NCI-H1436 (cell line): Measurements from ENCODE around the gene DDX49.
"Not testable (repeated sequence)": the region's sequence is repeated elsewhere in the genome, so short reads cannot be mapped to it uniquely, and the experiment has no call there.

Experiments used
- DNase-seq: peaks from one replicate; lab custom pipeline; 2025; lab: John Stamatoyannopoulos, UW

Gene DDX49

DNA sequence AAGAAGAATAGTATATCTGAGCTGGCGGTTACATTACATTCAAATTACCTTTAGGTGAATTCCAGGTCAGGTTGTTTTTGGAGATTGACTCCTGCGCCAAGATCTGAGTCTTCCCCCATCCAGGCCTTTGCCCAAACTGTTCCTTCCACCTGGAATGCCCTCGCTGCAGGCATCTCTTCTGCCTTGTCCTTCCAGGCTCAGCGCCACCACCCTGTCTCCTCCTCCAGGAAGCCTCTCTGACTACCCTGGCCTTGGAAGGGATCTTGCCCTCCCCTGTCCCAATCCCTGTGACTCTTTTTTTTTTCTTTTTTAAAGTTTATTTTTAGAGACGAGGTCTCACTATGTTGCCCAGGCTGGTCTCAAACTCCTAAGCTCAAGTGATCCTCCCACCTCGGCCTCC is 23.2 kb downstream of the DDX49 start:
- DNase-seq, result no peak

DNA sequence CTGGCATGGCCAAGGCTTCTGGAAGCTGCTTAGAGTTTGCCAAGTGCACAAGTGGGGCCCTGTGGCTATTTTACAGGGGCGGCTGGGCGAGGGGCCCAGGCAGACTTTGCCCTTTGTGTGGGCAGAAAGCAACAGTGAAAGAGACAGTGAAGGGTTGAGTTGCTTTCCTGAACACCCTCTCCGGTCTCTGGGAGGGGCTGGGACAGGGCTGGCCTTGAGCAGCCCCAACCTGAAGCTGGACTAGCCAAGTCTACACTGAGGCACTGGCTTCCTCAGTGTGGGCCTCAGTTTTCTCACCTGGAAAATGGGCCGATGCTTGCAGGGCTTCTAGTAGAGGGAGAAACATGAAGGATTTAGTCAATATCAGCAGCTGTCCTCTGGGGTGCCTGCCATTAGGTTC is 23.9 kb downstream of the DDX49 start:
- DNase-seq, result no peak

DNA sequence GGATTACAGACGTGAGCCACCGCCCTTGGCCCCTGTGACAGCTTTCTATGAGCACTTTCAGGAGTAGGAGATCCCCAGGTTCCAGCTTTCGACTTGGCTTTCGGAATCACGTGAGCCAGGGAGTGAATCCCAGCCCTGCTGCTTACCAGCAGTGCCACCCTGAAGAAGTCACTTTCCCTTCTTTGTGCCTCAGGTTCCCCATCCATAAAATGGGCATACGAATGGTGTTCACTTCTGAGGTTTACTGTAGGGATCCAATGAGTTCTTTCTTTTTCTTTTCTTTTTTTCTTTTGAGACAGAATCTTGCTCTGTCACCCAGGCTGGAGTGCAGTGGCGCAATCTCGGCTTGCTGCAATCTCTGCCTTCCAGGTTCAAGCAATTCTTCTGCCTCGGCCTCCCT is 25.8 kb downstream of the DDX49 start:
- no peak for DNase-seq

DNA sequence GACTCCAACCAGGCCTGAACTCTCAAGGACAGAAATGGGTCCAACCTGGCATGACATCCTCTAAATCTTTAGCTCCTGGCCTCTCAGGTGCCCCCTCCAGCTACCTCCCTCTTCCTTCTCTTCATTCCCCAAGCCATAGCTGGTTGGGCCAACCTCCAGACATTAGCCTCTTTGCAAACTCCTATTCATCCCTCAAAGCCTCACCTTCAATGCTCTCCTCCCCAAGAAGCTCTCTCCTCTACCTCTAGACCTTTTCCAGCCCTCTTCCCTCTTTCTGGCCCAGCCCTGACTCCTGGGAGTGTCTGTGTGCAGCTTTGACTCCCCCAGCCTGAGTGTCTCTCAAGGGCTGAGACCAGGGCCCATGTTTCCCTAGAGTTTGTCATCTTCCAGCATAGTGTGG is 26.8 kb downstream of the DDX49 start:
- DNase-seq, result no peak

DNA sequence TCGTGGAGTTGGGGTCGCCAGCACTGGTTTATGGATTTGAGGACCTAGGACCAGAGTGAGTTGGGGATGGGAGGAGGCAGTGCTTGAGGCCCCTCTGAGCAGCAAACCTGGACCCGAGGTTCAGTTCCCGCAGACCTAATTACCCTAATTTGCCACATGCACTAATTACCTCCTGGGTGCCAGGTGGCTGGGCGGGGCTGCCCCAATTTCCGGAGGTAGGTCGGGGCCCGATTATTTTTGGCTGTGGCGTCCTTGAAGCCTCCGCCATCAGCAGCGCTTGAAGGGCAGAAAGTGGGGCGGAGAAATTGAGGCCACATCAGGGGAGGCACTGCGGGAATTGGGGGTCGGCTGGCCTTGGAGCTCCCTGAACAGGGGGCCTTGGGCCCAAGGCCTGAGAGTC is 27.4 kb downstream of the DDX49 start:
- DNase-seq, result peak; percentile 52

DNA sequence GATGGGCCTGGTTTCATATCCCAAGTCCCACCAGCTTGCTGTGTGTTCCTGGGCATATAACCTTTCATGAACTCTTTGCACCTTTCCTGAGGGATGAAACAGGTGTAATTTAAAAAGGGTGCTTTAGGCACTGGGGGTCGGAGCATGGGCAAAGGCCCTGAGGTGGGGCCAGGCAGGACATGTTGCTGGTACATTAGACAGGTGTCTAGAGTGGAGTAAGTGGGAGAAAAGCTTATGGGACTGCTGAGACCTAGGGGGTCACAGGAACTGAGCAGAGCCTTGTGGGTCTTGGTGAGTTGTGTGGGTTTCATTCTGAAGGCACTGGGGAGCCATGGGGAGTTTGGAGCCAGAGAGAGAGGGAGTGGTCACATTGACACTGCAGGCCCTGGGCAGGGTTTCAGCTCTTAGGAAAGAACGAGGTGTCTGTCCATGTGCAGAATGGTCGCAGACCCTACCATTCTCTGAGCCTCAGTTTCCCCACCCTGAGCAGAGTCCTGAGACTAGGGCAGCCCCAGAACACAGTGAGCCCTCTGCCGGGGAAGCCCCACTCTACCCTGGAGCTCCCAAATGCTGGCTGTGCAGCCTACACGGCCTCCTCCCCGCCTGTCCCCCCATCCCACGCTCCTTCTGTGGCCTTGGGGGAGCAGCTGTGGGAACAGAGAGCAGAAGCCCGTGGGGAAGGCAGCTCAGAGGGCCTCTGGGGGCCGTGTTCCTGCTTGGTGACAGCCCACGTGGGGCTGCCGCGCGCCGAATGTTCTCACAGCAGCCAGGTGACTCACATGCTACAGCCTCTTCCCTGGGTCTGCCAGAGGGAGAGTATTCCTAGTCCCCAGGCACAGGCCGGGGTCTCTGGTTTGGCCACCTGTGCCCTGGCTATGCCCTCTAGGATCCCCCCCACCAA is 28.8 kb downstream of the DDX49 start:
- DNase-seq, result no peak

DNA sequence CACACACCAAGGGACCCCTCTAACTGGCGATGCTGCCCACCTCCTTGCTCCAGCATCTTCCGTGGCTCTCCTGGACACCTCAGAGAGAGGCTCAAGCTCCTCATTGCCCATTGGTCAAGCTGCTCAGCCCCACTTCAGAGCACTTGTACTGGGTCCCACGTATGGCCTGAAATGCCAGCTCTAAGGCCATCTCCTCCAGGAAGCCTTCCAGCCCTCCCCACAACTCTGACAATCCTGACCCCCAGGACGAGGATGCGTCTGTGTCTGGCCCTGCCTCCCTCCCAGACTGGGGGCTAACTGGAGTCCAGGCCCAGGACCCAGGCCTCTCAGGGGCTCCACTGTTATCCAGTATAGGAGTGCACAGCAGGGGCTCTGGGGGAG is 29.5 kb downstream of the DDX49 start:
- DNase-seq, result no peak

DNA sequence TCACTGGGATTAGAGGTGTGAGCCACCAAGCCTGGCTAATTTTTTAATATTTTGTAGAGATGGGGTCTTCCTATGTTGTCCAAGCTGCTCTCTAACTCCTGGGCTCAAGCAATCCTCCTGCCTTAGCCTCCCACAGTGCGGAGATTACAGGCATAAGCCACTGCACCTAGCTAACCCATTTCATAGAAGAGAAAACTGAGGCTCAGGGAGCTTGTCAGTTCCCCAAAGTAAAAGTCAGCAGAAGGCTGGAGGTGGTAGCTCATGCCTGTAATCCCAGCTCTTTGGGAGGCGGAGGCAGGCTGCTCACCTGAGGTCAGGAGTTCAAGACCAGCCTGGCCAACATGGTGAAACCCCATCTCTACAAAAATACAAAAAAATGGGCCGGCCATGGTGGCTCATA is 30.3 kb downstream of the DDX49 start:
- no peak for DNase-seq

DNA sequence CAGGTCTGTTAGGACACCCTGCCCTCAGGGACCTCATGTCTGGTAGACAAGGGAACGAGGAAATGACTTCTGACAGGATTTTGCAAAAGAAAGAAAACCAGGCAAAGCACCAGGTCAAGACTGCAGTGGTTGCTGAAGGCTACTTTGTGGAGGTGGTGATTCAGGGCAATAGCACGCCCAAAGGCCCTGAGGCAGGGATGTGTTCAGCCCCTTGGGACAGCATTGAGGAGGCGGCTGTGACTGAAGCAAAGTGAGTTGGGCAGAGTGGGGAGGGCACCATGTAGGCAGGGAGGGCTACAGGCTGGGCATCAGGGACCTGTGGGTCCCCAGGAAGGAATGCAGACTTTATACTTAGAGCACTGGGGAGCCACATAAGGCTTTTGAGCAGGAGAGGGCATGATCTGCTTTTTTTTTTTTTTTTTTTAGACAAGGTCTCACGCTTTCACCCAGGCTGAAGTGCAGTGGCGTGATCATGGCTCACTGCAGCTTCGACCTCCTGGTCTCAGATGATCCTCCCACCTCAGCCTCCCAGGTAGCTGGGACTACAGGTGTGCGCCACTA is 32.3 kb downstream of the DDX49 start:
- DNase-seq, result no peak

DNA sequence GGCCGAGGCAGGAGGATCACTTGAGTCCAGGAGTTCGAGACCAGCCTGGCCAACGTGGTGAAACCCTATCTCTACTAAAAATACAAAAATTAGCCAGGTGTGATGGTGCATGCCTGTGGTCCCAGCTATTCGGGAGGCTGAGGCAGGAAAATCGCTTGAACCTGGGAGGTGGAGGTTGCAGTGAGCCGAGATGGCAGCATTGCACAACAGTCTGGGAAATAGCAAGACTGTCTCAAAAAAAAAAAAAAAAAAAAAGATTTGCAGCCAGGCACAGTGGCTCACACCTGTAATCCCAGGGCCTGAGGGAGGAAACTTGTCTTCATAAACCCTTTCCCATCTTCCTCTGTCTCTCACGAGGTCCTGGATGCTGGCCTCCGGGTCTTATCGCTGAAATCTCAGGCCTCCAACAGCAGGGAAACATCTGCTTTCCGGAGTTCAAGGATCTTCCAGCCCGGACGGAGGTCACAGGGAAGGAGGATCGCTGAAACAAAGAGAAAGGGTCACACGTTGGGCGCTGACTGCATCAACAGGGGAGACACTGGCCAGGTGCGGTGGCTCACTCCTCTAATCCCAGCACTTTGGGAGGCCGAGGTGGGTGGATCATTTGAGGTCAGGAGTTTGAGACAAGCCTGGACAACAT is 33.0 kb downstream of the DDX49 start:
- DNase-seq, result not testable (repeated sequence)

DNA sequence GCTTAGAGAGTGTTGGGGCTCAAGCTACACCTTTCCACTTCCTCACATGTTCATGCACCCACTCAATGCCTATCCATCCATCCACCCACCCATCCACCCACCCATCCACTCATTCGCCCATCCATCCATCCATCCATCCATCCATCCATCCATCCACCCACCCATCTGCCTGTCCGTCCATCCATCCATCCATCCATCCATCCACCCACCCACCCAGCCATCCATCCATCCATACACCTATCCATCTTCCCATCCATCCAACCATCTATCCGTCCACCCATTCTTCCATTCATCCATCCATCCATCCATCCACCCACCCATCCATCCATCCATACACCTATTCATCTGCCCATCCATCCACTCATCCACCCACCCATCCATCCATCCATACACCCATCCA is 34.6 kb downstream of the DDX49 start:
- DNase-seq, result no peak

DNA sequence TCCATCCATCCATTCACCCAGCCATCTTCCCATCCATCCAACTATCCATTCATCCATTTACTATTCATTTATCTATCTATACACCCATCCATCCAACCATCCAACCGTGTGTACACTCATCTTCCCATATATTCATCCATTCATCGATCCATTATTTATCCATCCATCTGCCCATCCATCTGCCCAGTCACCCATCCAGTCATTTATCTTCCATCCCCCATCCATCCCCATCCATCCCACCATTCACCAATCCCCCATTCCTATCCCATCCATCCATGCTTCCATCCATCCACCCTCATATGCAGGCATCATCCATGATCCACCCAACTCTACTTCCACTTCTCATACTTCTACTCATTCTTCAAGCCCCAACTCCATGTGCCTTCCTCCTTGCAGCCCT is 35.5 kb downstream of the DDX49 start:
- DNase-seq, result no peak

DNA sequence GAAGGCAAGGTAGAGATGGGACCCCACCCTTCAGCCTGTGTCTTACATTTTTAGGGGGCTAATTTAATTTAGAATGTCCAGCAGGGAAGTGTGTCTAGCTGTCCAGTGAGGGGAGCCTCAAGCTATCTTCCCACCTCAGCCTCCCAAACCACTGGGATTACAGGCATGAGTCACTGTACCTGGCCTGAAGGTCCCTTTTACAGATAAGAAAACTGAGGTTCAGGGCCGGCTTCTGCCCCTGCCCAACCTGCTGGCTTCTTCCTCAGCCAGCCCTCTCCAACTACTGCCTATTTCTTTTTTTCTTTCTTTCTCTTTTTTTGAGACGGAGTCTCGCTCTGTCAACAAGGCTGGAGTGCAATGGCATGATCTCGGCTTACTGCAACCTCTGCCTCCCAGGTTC is 40.9 kb downstream of the DDX49 start:
- no peak for DNase-seq

DNA sequence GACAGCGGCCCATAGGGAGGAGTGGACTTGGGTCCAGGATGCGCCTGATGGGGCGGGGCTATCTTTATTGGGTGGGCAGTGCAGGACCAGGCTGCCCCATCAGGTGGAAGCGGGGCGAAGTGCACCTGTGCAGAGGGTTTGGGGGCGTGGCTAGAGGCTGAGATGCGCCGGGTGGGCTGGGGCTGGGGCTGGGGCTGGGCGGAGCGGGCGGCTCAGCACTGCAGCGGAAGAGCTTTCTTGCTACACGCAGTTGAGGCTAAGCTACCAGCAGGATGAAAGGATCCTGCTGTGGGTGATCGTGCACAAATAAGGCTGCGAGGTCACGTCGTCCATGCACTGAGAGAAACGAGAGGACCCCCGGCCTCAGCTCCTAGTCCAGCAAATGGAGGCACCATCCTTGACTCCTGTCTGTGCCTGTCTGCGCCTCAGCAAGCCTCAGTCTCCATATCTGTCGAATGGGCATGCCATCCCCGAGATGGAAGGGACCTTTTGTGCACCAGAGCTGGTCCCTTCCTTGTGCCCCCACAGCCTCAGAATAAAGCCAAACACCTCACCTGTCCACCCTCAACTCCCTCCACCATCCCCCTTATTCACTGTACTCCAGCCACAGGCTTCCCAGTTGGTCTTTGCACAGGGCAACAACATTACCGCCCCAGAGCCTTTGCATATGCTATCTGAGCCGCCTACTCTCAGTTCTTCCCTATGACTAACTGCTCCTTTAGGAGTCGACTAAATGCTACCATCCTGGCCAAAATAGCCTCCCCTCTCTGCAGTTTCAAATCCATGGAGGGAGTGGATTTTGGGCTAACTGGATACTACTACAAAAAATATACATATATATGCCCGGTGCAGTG is 42.5 kb downstream of the DDX49 start:
- DNase-seq, result peak; percentile 71

DNA sequence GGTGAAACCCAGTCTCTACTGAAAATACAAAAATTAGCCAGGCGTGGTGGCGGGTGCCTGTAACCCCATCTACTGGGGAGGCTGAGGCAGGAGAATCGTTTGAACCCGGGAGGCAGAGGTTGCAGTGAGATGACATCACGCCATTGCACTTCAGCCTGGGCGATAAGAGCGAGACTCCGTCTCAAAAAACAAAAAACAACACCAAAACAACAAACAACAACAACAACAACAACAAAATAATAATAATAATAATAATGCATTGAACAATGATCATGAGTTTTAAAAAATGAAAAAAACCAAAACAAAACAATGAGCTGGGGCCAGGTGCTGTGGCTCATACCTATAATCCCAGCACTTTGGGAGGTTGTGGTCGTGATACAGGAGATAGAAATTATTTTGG is 44.6 kb downstream of the DDX49 start:
- no peak for DNase-seq

DNA sequence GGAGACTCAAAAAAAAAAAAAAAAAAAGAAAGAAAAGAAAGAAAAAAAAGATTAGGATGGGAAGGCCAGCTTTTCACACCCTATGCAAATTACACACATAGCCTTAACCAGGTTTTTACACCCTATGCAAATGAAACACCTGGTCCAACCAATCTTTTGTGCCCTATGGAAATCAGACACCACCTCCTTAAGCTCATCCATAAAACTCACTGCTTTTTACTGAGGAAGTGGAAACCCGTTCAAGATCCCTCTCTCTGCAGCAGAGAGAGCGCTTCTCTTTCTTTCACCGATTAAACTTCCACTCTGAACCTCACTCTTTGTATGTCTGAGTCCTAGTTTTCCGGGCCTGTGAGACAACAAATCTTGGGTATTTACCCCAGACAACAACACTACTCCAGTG is 46.8 kb downstream of the DDX49 start:
- DNase-seq, result no peak

DNA sequence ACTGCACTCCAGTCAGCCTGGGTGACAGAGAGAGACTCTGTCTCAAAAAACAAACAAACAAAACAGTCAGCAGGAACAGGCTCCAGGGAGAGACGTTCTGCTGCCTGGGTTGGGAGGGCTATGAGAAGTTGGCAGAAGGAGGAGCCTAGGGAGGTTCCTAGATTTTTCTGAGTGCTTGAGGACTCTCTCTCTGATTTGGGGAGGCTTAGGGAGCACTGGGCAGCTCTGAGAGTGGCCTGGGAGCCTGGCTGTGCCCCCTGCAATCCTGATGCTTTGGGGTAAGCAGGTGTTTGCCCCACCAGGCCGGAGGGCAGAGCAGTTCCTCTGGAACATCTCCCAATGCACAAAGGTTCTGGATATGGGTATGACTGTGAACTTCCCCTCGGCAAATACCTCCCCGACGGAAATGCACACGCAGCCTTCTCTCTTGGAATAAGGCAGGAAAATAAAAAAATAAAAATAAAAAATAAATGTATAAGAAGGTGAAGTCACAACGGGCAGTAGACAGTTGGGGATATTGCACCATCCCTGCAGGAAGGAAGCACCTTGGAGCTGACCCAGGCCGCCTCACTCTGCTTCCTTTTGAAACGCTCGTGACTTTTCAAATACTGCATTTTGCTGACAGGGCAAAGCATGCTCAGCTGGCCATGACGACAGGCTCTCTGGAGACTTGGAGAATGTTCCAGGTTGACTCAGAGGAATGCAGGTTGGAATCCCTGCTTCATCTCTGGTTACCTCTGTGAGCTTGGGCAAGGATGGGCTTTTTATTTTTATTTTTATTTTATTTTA is 48.0 kb downstream of the DDX49 start:
- no peak for DNase-seq

DNA sequence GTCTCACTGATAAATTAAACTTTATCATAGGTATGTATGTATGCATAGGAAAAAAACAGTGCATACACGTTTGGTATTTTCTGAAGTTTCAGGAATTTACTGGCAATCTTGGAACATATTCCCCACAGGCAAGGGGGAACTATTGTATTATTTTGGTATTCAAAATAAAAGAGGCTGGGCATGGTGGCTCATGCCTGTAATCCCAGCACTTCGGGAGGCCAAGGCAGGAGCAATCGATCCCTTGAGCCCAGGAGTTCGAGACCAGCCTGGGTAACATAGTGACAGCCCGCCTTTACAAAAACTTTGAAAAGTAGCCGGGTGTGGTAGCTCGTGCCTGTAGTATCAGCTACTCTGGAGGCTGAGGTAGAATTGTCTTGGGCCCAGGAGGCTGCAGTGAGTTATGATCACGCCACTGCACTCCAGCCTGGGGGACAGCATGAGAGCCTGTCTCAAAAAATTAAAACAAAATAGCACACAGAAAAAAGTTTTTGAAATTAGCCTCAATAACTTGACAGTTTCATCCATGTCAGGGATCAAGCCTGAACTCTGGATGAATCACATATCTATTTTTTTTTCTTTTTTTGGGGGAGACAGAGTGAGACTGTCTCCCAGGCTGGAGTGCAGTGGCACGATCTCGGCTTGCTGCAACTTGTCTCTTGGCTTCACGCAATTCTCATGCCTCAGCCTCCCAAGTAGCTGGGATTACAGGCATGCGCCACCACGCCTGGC is 50.6 kb downstream of the DDX49 start:
- DNase-seq, result no peak

DNA sequence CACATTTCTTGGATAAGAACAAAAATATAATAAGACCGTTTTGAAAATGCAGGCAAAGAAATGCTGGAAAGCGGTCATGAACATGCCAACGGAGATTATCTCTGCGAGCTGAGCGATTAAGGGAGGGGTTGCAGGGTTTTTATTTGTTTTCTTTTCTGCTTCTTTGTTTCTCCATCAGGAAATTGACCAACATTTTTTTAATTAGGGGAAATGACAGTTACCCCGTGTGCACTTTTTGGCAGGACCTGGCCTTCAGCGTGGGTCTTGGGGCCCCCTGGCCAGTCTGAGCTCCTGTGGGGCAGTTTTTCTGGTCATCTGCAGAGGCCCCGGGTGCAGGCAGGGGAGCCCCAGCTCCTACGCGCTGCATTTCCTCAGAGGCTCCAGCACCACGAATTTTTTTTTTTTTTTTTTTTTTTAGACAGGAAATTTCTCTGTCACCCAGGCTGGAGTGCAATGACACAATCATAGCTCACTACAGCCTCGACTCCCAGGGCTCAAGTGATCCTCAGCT is 52.8 kb downstream of the DDX49 start:
- DNase-seq, result no peak

DNA sequence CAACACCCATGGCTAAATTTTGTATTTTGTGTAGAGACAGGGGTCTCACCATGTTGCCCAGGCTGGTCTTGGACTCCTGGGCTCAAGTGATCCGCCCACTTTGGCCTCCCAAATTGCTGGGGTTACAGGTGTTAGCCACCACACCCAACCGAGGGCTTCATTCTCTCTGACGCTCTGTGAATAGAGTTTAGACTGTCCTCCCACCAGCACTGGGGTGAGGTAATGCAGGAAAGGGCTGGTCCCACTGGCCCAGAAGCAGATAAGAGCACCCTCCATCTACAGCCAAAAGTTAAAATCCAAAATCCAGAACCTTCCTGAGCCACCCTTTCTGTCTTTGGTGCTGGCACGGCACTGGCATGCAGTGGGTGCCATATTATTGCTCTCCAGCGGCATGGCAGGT is 53.3 kb downstream of the DDX49 start:
- DNase-seq, result no peak

DNA sequence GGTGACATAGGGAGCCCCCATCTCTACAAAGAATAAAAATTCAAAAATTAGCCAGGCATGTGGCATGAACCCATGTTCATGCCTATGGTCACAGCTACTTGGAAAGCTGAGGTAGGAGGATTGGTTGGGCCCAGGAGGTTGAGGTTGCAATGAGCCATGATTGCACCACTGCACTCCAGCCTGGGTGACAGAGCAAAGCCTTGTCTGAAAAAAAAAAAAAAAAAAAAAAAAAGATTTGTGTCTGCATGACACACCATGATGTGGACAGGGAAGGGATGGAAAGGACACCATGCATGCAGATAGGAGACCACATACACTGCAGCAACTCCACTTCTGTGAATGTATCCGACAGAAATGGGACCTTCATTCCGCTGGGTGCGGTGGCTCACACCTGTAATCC is 55.5 kb downstream of the DDX49 start:
- DNase-seq, result no peak
